HepG2 (cell line): ENCODE results near the gene MSRB2. TPM values are rescaled to one million over a fixed set of nuclear protein-coding genes. Genes with fewer than 3 reads are reported as not detected.

Source experiments
- ATAC-seq: fragments of 200-7000 bp; cut with Tn5 transposase; 3 replicates; pipeline ENCODE4 v1.9.1; 2020; ENCODE audit warnings: mild to moderate bottlenecking, moderate library complexity
- BruUV-seq: library from RNA; stranded (reverse); fragments of 400-500 nt; replicated peaks from 2 replicates; lab custom pipeline; 2021; lab: Mats Ljungman, UMichigan
- CTCF ChIA-PET: fragments of 300-600 bp; formaldehyde crosslinking; extraction: SDS; loops from one replicate; lab custom pipeline; 2021; ENCODE audit warnings: low total read pairs, inconsistent platforms, low intra/inter-chr PET ratio; lab: Yijun Ruan, JAX
- POLR2A ChIA-PET: fragments of 350-600 bp; sonication (Branson Sonifier 250); formaldehyde crosslinking; loops from one replicate; lab custom pipeline; 2020; ENCODE audit warnings: antibody characterized with exemption, inconsistent platforms; lab: Yijun Ruan, JAX
- DNase-seq: peaks from one replicate; pipeline ENCODE4 v3.0.0-alpha.2; 2015; ENCODE audit warnings: low spot score
- FAIRE-seq: peaks from 3 replicates; lab custom pipeline; 2011; peaks lifted over from hg19 to GRCh38; lab: Jason Lieb, UNC
- H2AFZ ChIP-seq: one replicate; pipeline ENCODE4 v1.6.1; 2011; ENCODE audit warnings: low read length, inconsistent platforms
- H3K27ac ChIP-seq: fragments of 300-600 bp; 3 replicates; pipeline ENCODE4 v1.8.0; 2011; ENCODE audit warnings: mixed run types, mild to moderate bottlenecking, mixed read lengths, low read length, inconsistent platforms; ENCODE audit not compliant: insufficient read depth; ENCODE audit errors: extremely low read length
- H3K27me3 ChIP-seq, 2 experiments: fragments of 200-600 bp in 1 of 2; 2 replicates in 1 of 2; 3 replicates in 1 of 2; pipeline versions ENCODE4 v1.6.0 to v1.8.0; 2011; ENCODE audit warnings: low read length in 2 of 2, mild to moderate bottlenecking in 2 of 2, moderate library complexity in 2 of 2, inconsistent platforms in 1 of 2; ENCODE audit not compliant: insufficient read depth in 2 of 2, control insufficient read depth in 1 of 2
- H3K36me3 ChIP-seq, 2 experiments: fragments of 200-600 bp in 1 of 2; replicated peaks in 1 of 2; 2 replicates in 1 of 2; 3 replicates in 1 of 2; pipeline versions ENCODE4 v1.5.1 to v1.8.0; 2011; ENCODE audit warnings: low read length in 2 of 2, inconsistent platforms in 1 of 2; ENCODE audit not compliant: insufficient read depth in 2 of 2, control insufficient read depth in 1 of 2
- H3K4me1 ChIP-seq: 2 replicates; pipeline ENCODE4 v1.5.1; 2012; ENCODE audit warnings: low read length, inconsistent platforms; ENCODE audit not compliant: insufficient read depth
- H3K4me2 ChIP-seq: 2 replicates; pipeline ENCODE4 v1.6.0; 2011; ENCODE audit warnings: low read depth, low read length, inconsistent platforms
- H3K4me3 ChIP-seq, 3 experiments: fragments of 200-600 bp in 1 of 3; sonication (generic), shearing (Covaris generic) in 1 of 3; replicated peaks in 1 of 3; 2 replicates each; pipeline ENCODE4 v1.5.1; 2011 to 2016; ENCODE audit warnings: low read length in 3 of 3, inconsistent platforms in 2 of 3, low read depth in 2 of 3, mild to moderate bottlenecking in 2 of 3, control low read depth in 1 of 3, mixed read lengths in 1 of 3; ENCODE audit not compliant: insufficient read depth in 1 of 3
- H3K79me2 ChIP-seq: one replicate; pipeline ENCODE4 v1.6.1; 2011; ENCODE audit warnings: low read length, inconsistent platforms; ENCODE audit not compliant: insufficient read depth
- H3K9ac ChIP-seq: 2 replicates; pipeline ENCODE4 v1.6.0; 2011; ENCODE audit warnings: mild to moderate bottlenecking, low read depth, low read length, inconsistent platforms; ENCODE audit not compliant: insufficient read depth
- H3K9me3 ChIP-seq: 2 replicates; pipeline ENCODE4 v1.5.1; 2012; ENCODE audit warnings: mild to moderate bottlenecking, low read length
- H4K20me1 ChIP-seq: 2 replicates; pipeline ENCODE4 v1.6.0; 2011; ENCODE audit warnings: inconsistent platforms, mild to moderate bottlenecking, low read length, moderate library complexity; ENCODE audit not compliant: insufficient read depth
- AHR ChIP-seq: IDR thresholded peaks from 2 replicates; pipeline ENCODE4 v1.6.1; 2018; ENCODE audit warnings: missing genetic modification reagents, missing compliant biosample characterization
- CENPX ChIP-seq: sonication (generic); formaldehyde crosslinking; IDR thresholded peaks from 2 replicates; pipeline ENCODE4 v1.9.0; 2021; ENCODE audit warnings: mild to moderate bottlenecking, missing genetic modification reagents, moderate library complexity
- ZMAT5 ChIP-seq: sonication (generic); formaldehyde crosslinking; IDR thresholded peaks from 2 replicates; pipeline ENCODE4 v1.5.0; 2020; ENCODE audit warnings: mild to moderate bottlenecking, low read depth, missing genetic modification reagents, borderline replicate concordance
- ZNF556 ChIP-seq: sonication (generic); formaldehyde crosslinking; IDR thresholded peaks from 2 replicates; pipeline ENCODE4 v1.4.0; 2020; ENCODE audit warnings: mild to moderate bottlenecking, missing genetic modification reagents, borderline replicate concordance
- WGBS: methylation state at CpG from one replicate; pipeline ENCODE4 v1.1.6; 2017; ENCODE audit warnings: low lambda C conversion rate; 5-methylcytosine and 5-hydroxymethylcytosine counted together
- in situ Hi-C: cut with HindIII; loops from 2 replicates; pipeline ENCODE4 v1.10.0; 2017; ENCODE audit warnings: low pct_unique_long_range_greater_than_20kb; ENCODE audit not compliant: extremely low pct_ligation_motif_present
- intact Hi-C: fragments of 100-400 bp; cut with micrococcal nuclease; formaldehyde crosslinking; loops from one replicate; pipeline ENCODE4 v1.10.0; 2022; ENCODE audit not compliant: unreplicated experiment
- polyA plus RNA-seq, 8 experiments: library from polyadenylated mRNA; depleted of rRNA in 3 of 8; stranded (reverse) in 7 of 8; unstranded in 1 of 8; fragments of >200 nt; fragmentation: Illumina TruSeq in 4 of 8; extraction: Trizol in 4 of 8; gene quantifications; 2 replicates each; pipeline versions ENCODE4 v1.2.1 to v1.2.3, GENCODE V29; 2011 to 2016; ENCODE audit warnings: low read depth in 4 of 8, missing spikeins in 1 of 8, mixed read lengths in 1 of 8; ENCODE audit not compliant: insufficient read depth in 1 of 8
- total RNA-seq, 5 experiments: library from RNA; depleted of rRNA; stranded (reverse); fragments of >200 nt; fragmentation: Illumina TruSeq; extraction: Trizol; gene quantifications; 2 replicates each; pipeline ENCODE4 v1.2.3, GENCODE V29; 2016; ENCODE audit warnings: low read depth in 1 of 5
- TF ChIP-seq, protein P1 (sequence below): sonication (generic); formaldehyde crosslinking; IDR thresholded peaks from 2 replicates; pipeline ENCODE4 v1.4.0; 2020; ENCODE audit warnings: low read depth, mild to moderate bottlenecking, missing genetic modification reagents

MSRB2 gene
- total and polyA plus RNA-seq, 2 of the 13 experiments (the other 11 are each of a cell fraction or from before 2014, with no cell fraction given) = 8.3 to 22.1 TPM

- H3K27ac ChIP-seq = no peak overlapping the region
- TF ChIP-seq, protein P1, sequence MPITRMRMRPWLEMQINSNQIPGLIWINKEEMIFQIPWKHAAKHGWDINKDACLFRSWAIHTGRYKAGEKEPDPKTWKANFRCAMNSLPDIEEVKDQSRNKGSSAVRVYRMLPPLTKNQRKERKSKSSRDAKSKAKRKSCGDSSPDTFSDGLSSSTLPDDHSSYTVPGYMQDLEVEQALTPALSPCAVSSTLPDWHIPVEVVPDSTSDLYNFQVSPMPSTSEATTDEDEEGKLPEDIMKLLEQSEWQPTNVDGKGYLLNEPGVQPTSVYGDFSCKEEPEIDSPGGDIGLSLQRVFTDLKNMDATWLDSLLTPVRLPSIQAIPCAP (CRISPR knock-in tag) = no peak
- 0 out of 2 replicates have a peak, but pooled peaks have one; percentile 1 for TF ChIP-seq ZNF556 (CRISPR knock-in tag)
- no peak for TF ChIP-seq AHR (CRISPR knock-in tag)
- TF ChIP-seq ZMAT5 (CRISPR knock-in tag) = no peak
- no peak for TF ChIP-seq CENPX (CRISPR knock-in tag)
- ATAC-seq (peak; percentile 11; the same call in 2 of the 3 replicates), FAIRE-seq (no peak), DNase-seq (no peak)
- H3K9ac ChIP-seq = no peak overlapping the region
- WGBS = 10% methylated on average over 8 of the region's 8 CpGs
- peak overlapping the region; percentile 3 to 81 (median 19); a peak in 4 of 6 replicates for H3K4me3 ChIP-seq
- peak overlapping the region; percentile 61 for H3K4me2 ChIP-seq
- in situ Hi-C loops (no loop called here), intact Hi-C loops (loop anchor here (5.0 kb wide), 1 partner anchor 62 kb away; no protein-coding TSS in a partner anchor)
- POLR2A ChIA-PET = no interaction called here
- no peaks in the 10 kb centered on the region for H3K27me3 ChIP-seq
- H2AFZ ChIP-seq = peak overlapping the region; percentile 44
- peaks cover 46% of the 10 kb centered on the region for H3K4me1 ChIP-seq
- peaks cover 9% of the 10 kb centered on the region for H3K79me2 ChIP-seq
- no peaks in the 10 kb centered on the region for H3K36me3 ChIP-seq
- no peaks in the 10 kb centered on the region for H4K20me1 ChIP-seq
- CTCF ChIA-PET = no interaction called here
- no TSS peak for BruUV-seq
- H3K9me3 ChIP-seq = peaks cover 4% of the 10 kb centered on the region; the same call in 1 of the 2 replicates
Measured at GRCh38 chr10:23094786-23095403, 484 bp upstream of the MSRB2 start.
